ENCODE measurements around the gene CTNNB1.

DNA sequence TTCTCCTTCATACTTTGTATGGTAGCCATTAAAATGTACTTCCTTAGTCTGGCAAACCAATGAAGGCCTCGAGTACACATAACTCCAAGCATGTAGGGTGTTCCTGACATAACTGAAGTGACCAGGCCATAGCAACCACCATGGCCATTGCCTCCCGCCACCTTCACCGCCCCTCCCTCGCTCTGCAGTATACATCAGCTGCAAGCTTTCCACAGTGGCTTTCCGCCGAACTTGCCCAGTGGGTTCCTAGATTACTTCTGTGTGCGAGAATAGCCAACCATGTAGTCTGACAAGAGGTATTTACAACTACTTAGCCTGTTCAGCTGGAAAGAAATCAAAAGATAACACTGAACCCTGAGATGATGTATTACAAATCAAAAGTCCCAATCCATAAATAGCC lies 3.4 kb upstream of the CTNNB1 start:
- TF ChIP-seq SIN3A (IDR thresholded peaks at IDR 0.05; ENCODE audit: borderline replicate concordance, insufficient read depth, low read depth, low read length), result no peak
- TF ChIP-seq, protein P1, sequence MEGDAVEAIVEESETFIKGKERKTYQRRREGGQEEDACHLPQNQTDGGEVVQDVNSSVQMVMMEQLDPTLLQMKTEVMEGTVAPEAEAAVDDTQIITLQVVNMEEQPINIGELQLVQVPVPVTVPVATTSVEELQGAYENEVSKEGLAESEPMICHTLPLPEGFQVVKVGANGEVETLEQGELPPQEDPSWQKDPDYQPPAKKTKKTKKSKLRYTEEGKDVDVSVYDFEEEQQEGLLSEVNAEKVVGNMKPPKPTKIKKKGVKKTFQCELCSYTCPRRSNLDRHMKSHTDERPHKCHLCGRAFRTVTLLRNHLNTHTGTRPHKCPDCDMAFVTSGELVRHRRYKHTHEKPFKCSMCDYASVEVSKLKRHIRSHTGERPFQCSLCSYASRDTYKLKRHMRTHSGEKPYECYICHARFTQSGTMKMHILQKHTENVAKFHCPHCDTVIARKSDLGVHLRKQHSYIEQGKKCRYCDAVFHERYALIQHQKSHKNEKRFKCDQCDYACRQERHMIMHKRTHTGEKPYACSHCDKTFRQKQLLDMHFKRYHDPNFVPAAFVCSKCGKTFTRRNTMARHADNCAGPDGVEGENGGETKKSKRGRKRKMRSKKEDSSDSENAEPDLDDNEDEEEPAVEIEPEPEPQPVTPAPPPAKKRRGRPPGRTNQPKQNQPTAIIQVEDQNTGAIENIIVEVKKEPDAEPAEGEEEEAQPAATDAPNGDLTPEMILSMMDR (IDR thresholded peaks at IDR 0.05), result no peak
- TF ChIP-seq POLR2AphosphoS5 (IDR thresholded peaks at IDR 0.05; ENCODE audit: low read depth, low read length), result no peak
- TF ChIP-seq TCF7L2 (IDR thresholded peaks at IDR 0.05; ENCODE audit: low read depth, low read length), result no peak
